ENCODE results near the gene BRD7. TPM values are rescaled to one million over a fixed set of nuclear protein-coding genes. Genes with fewer than 3 reads are reported as not detected.

BRD7 gene
- total and polyA plus RNA-seq, 2 donors (not counting 3 experiments of a cell fraction or from before 2014, with no cell fraction given) = 17.1 to 69.1 TPM

- no peak overlapping the region for H3K27ac ChIP-seq (ENCODE audit: insufficient read depth, low read depth, low read length)
- H3K4me2 ChIP-seq (ENCODE audit: insufficient read depth, low read length) = no peak overlapping the region
- no peak overlapping the region for H3K9ac ChIP-seq (replicated peaks; ENCODE audit: extremely low read depth, insufficient read depth, low read length)
- no peaks in the 10 kb centered on the region for H3K9me1 ChIP-seq (replicated peaks; ENCODE audit: control insufficient read depth, extremely low read depth, insufficient read depth, low read length)
- no peaks in the 10 kb centered on the region for H3K79me2 ChIP-seq (ENCODE audit: control insufficient read depth, insufficient read depth, low read length)
- no peaks in the 10 kb centered on the region for H3K9me3 ChIP-seq (replicated peaks; ENCODE audit: control insufficient read depth, insufficient read depth, low read length)
- ChIA-PET CTCF (interaction anchor here (1.3 kb wide), 1 partner anchor 95 kb away, joined by 3 read pairs; no protein-coding TSS in a partner anchor), POLR2A (no interaction called here)
- dilution Hi-C loops (cut with MboI; ENCODE audit: extremely low pct_ligation_motif_present, low sequenced_read_pairs) (no loop called here), intact Hi-C loops (cut with micrococcal nuclease) (no loop called here)
- H4K20me1 ChIP-seq (replicated peaks; ENCODE audit: control insufficient read depth, extremely low read depth, insufficient read depth, low read length) = no peaks in the 10 kb centered on the region
- BruUV-seq (replicated peaks) = no TSS peak
- H3K27me3 ChIP-seq (ENCODE audit: control insufficient read depth in 2 of 2, insufficient read depth in 2 of 2, low read length in 2 of 2) = no peaks in the 10 kb centered on the region
- peaks cover 2% of the 10 kb centered on the region for H3K4me1 ChIP-seq (ENCODE audit: control insufficient read depth, extremely low read depth, insufficient read depth, low read length)
- no peak for DNase-seq (ENCODE audit: low read depth, low spot score)
- no peaks in the 10 kb centered on the region for H3K36me3 ChIP-seq (ENCODE audit: control insufficient read depth in 2 of 2, extremely low read depth in 1 of 2, insufficient read depth in 2 of 2, low read length in 2 of 2)
- TF ChIP-seq JUN (IDR thresholded peaks at IDR 0.05; ENCODE audit: borderline replicate concordance, insufficient read depth, insufficient read length, low read depth) (no peak), GATA2 (IDR thresholded peaks at IDR 0.05; ENCODE audit: insufficient read depth, insufficient read length, low read depth, low read length) (no peak), POLR2A (IDR thresholded peaks at IDR 0.05; ENCODE audit: low read depth, low read length) (no peak), FOS (IDR thresholded peaks at IDR 0.05; ENCODE audit: borderline replicate concordance, insufficient read depth, low read length) (no peak), MAX (IDR thresholded peaks at IDR 0.05; ENCODE audit: insufficient read depth, insufficient read length) (no peak), EZH2 (IDR thresholded peaks at IDR 0.05; ENCODE audit: borderline replicate concordance, low read depth, low read length, severe bottlenecking) (no peak), POLR2AphosphoS5 (IDR thresholded peaks at IDR 0.05; ENCODE audit: insufficient read depth, low read depth, low read length) (no peak), MYC (IDR thresholded peaks at IDR 0.05; ENCODE audit: low read depth, low read length) (no peak)
- TF ChIP-seq, protein P1, sequence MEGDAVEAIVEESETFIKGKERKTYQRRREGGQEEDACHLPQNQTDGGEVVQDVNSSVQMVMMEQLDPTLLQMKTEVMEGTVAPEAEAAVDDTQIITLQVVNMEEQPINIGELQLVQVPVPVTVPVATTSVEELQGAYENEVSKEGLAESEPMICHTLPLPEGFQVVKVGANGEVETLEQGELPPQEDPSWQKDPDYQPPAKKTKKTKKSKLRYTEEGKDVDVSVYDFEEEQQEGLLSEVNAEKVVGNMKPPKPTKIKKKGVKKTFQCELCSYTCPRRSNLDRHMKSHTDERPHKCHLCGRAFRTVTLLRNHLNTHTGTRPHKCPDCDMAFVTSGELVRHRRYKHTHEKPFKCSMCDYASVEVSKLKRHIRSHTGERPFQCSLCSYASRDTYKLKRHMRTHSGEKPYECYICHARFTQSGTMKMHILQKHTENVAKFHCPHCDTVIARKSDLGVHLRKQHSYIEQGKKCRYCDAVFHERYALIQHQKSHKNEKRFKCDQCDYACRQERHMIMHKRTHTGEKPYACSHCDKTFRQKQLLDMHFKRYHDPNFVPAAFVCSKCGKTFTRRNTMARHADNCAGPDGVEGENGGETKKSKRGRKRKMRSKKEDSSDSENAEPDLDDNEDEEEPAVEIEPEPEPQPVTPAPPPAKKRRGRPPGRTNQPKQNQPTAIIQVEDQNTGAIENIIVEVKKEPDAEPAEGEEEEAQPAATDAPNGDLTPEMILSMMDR (IDR thresholded peaks at IDR 0.05; ENCODE audit: extremely low read depth in 1 of 2, insufficient read depth in 1 of 2, low read depth in 1 of 2, low read length in 2 of 2) = no peak
- H3K4me3 ChIP-seq (replicated peaks in 1 of 3; ENCODE audit: insufficient read depth in 1 of 3, low read depth in 1 of 3, low read length in 3 of 3) = no peak overlapping the region
- no peak overlapping the region for H2AFZ ChIP-seq (ENCODE audit: low read depth, low read length)
- FAIRE-seq = no peak
These were observed 60.4 kb downstream of the BRD7 start for GRCh38 chr16:50308237-50308965.
